IMR-90 (cell line): ENCODE data around the gene DPF3. TPM values are rescaled to one million over a fixed set of nuclear protein-coding genes. Genes with fewer than 3 reads are reported as not detected.

Experiments
- ATAC-seq: fragments of 200-7000 bp; cut with Tn5 transposase; 2 replicates; pipeline ENCODE4 v1.9.1; 2020; ENCODE audit warnings: low read depth, mild to moderate bottlenecking, moderate library complexity
- BruUV-seq: library from RNA; stranded (reverse); fragments of 400-500 nt; replicated peaks from 2 replicates; lab custom pipeline; 2021; lab: Mats Ljungman, UMichigan
- CTCF ChIA-PET: fragments of 300-600 bp; formaldehyde crosslinking; extraction: SDS; loops from one replicate; lab custom pipeline; 2021; ENCODE audit warnings: antibody characterized with exemption; lab: Yijun Ruan, JAX
- POLR2A ChIA-PET: fragments of 300-600 bp; sonication (Branson Sonifier 250); formaldehyde crosslinking; loops from one replicate; lab custom pipeline; 2022; ENCODE audit warnings: antibody characterized with exemption; ENCODE audit not compliant: unreplicated experiment; lab: Charles Lee
- DNase-seq: peaks from one replicate; pipeline ENCODE4 v3.0.0; 2013
- H2AFZ ChIP-seq: replicated peaks from 2 replicates; pipeline ENCODE3; 2013; ENCODE audit warnings: low read length, mild to moderate bottlenecking; ENCODE audit not compliant: poor library complexity
- H2AK5ac ChIP-seq: 2 replicates; pipeline ENCODE4 v1.6.1; 2013; ENCODE audit warnings: low read depth, low read length, inconsistent platforms
- H2AK9ac ChIP-seq: replicated peaks from 2 replicates; pipeline ENCODE3; 2013; ENCODE audit warnings: mild to moderate bottlenecking, low read depth, low read length, moderate library complexity; ENCODE audit not compliant: poor library complexity
- H2BK120ac ChIP-seq: 2 replicates; pipeline ENCODE4 v1.6.1; 2013; ENCODE audit warnings: low read depth, low read length, inconsistent platforms
- H2BK15ac ChIP-seq: 3 replicates; pipeline ENCODE4 v1.6.1; 2013; ENCODE audit warnings: low read depth, low read length, inconsistent platforms
- H2BK20ac ChIP-seq: 2 replicates; pipeline ENCODE4 v1.6.1; 2013; ENCODE audit warnings: low read depth, mild to moderate bottlenecking, inconsistent platforms, low read length, moderate library complexity
- H2BK5ac ChIP-seq: 2 replicates; pipeline ENCODE4 v1.6.1; 2013; ENCODE audit warnings: mild to moderate bottlenecking, low read depth, low read length, inconsistent platforms; ENCODE audit not compliant: poor library complexity, severe bottlenecking
- H3K14ac ChIP-seq: replicated peaks from 2 replicates; pipeline ENCODE4 v1.6.1; 2013; ENCODE audit warnings: low read depth, low read length, inconsistent platforms
- H3K18ac ChIP-seq: 2 replicates; pipeline ENCODE4 v1.6.1; 2013; ENCODE audit warnings: low read depth, low read length, control low read depth
- H3K23ac ChIP-seq: 2 replicates; pipeline ENCODE4 v1.6.1; 2013; ENCODE audit warnings: low read depth, low read length, inconsistent platforms
- H3K27ac ChIP-seq: 2 replicates; pipeline ENCODE4 v1.5.1; 2013; ENCODE audit warnings: mild to moderate bottlenecking, control low read depth, low read length; ENCODE audit not compliant: insufficient read depth
- H3K27me3 ChIP-seq: 2 replicates; pipeline ENCODE4 v1.6.1; 2013; ENCODE audit warnings: low read length; ENCODE audit not compliant: control insufficient read depth, insufficient read depth
- H3K36me3 ChIP-seq: 2 replicates; pipeline ENCODE4 v1.6.1; 2013; ENCODE audit warnings: low read length, mixed read lengths; ENCODE audit not compliant: control insufficient read depth, insufficient read depth
- H3K4ac ChIP-seq: 2 replicates; pipeline ENCODE4 v1.6.1; 2013; ENCODE audit warnings: low read depth, low read length, inconsistent platforms
- H3K4me1 ChIP-seq: 2 replicates; pipeline ENCODE4 v1.6.1; 2013; ENCODE audit warnings: low read length, mixed read lengths; ENCODE audit not compliant: control insufficient read depth, insufficient read depth
- H3K4me2 ChIP-seq: 2 replicates; pipeline ENCODE4 v1.6.1; 2013; ENCODE audit warnings: low read depth, mild to moderate bottlenecking, control low read depth, low read length, moderate library complexity
- H3K4me3 ChIP-seq: 2 replicates; pipeline ENCODE4 v1.5.1; 2013; ENCODE audit warnings: low read depth, mild to moderate bottlenecking, control low read depth, low read length, moderate library complexity; ENCODE audit not compliant: insufficient read depth
- H3K56ac ChIP-seq: 2 replicates; pipeline ENCODE4 v1.6.1; 2013; ENCODE audit warnings: low read length, inconsistent platforms; ENCODE audit not compliant: insufficient read depth; ENCODE audit errors: extremely low read depth
- H3K79me1 ChIP-seq, 2 experiments: 2 replicates each; pipeline ENCODE4 v1.6.1; 2013; ENCODE audit warnings: low read length in 2 of 2, inconsistent platforms in 1 of 2, low read depth in 1 of 2
- H3K9ac ChIP-seq: 2 replicates; pipeline ENCODE4 v1.6.1; 2013; ENCODE audit warnings: low read depth, low read length, control low read depth
- H3K9me1 ChIP-seq: 2 replicates; pipeline ENCODE4 v1.6.1; 2013; ENCODE audit warnings: low read length, inconsistent platforms; ENCODE audit not compliant: insufficient read depth
- H3K9me3 ChIP-seq: 2 replicates; pipeline ENCODE4 v1.6.1; 2013; ENCODE audit warnings: low read length; ENCODE audit not compliant: control insufficient read depth, insufficient read depth
- H4K20me1 ChIP-seq: 2 replicates; pipeline ENCODE4 v1.6.1; 2013; ENCODE audit warnings: low read length, inconsistent platforms; ENCODE audit not compliant: insufficient read depth
- H4K5ac ChIP-seq: 2 replicates; pipeline ENCODE4 v1.6.1; 2013; ENCODE audit warnings: mild to moderate bottlenecking, low read depth, low read length, control low read depth
- H4K8ac ChIP-seq, 2 experiments: 2 replicates each; pipeline ENCODE4 v1.6.1; 2013; ENCODE audit warnings: low read depth in 2 of 2, low read length in 2 of 2, control low read depth in 1 of 2, inconsistent platforms in 1 of 2
- H4K91ac ChIP-seq: 2 replicates; pipeline ENCODE4 v1.6.1; 2013; ENCODE audit warnings: low read depth, low read length, inconsistent platforms; ENCODE audit not compliant: insufficient read depth
- BHLHE40 ChIP-seq: fragments of 150-350 bp; IDR thresholded peaks from 2 replicates; pipeline ENCODE4 v1.6.1; 2016; ENCODE audit warnings: mild to moderate bottlenecking, low read depth, low read length
- CEBPB ChIP-seq: IDR thresholded peaks from 2 replicates; pipeline ENCODE4 v1.6.1; 2012; ENCODE audit warnings: low read depth, low read length, improper control_type of control experiment
- CHD1 ChIP-seq: IDR thresholded peaks from 2 replicates; pipeline ENCODE4 v1.6.1; 2012; ENCODE audit warnings: low read depth, low read length, improper control_type of control experiment
- FOS ChIP-seq: fragments of 150-350 bp; IDR thresholded peaks from 2 replicates; pipeline ENCODE4 v1.6.1; 2016; ENCODE audit warnings: low read depth, low read length
- MAFK ChIP-seq: IDR thresholded peaks from 2 replicates; pipeline ENCODE4 v1.6.1; 2012; ENCODE audit warnings: low read depth, low read length, improper control_type of control experiment
- MAZ ChIP-seq: IDR thresholded peaks from 2 replicates; pipeline ENCODE4 v1.6.1; 2012; ENCODE audit warnings: low read depth, mild to moderate bottlenecking, low read length, improper control_type of control experiment, moderate library complexity, borderline replicate concordance
- MXI1 ChIP-seq: IDR thresholded peaks from 2 replicates; pipeline ENCODE4 v1.6.1; 2012; ENCODE audit warnings: low read depth, mild to moderate bottlenecking, low read length, moderate library complexity, borderline replicate concordance
- NFE2L2 ChIP-seq: fragments of 150-350 bp; IDR thresholded peaks from 2 replicates; pipeline ENCODE4 v1.6.1; 2016; ENCODE audit warnings: low read depth, mild to moderate bottlenecking, low read length
- POLR2A ChIP-seq: IDR thresholded peaks from 2 replicates; pipeline ENCODE4 v1.6.1; 2012; ENCODE audit warnings: mild to moderate bottlenecking, low read depth, low read length
- RAD21 ChIP-seq: IDR thresholded peaks from 2 replicates; pipeline ENCODE4 v1.6.1; 2012; ENCODE audit warnings: low read length, improper control_type of control experiment
- RCOR1 ChIP-seq: IDR thresholded peaks from 2 replicates; pipeline ENCODE4 v1.6.1; 2012; ENCODE audit warnings: mild to moderate bottlenecking, low read length, improper control_type of control experiment; ENCODE audit not compliant: insufficient replicate concordance
- RFX5 ChIP-seq: IDR thresholded peaks from 2 replicates; pipeline ENCODE4 v1.8.0; 2012; ENCODE audit warnings: low read depth, mild to moderate bottlenecking, low read length, moderate library complexity
- SMC3 ChIP-seq: fragments of 150-350 bp; IDR thresholded peaks from 2 replicates; pipeline ENCODE4 v1.6.1; 2016; ENCODE audit warnings: low read depth, mild to moderate bottlenecking, antibody characterized with exemption, low read length, moderate library complexity
- WGBS, 2 experiments: methylation state at CpG; one replicate each; pipeline versions ENCODE4 v1.1.5 to v1.1.7; 2013; ENCODE audit warnings: missing lambda C conversion rate in 2 of 2; ENCODE audit not compliant: insufficient read length in 1 of 2; ENCODE audit errors: extremely low coverage in 2 of 2; 5-methylcytosine and 5-hydroxymethylcytosine counted together
- dilution Hi-C: fragments of 300-500 bp; cut with HindIII; formaldehyde crosslinking; loops from one replicate; pipeline ENCODE4 v1.14.3; 2018; ENCODE audit warnings: low sequenced_read_pairs; ENCODE audit not compliant: unreplicated experiment
- in situ Hi-C: fragments of 300-500 bp; cut with MboI; formaldehyde crosslinking; loops from 3 replicates; pipeline ENCODE4 v1.14.3; 2019; ENCODE audit warnings: low sequenced_read_pairs, inconsistent platforms, mixed read lengths
- intact Hi-C: fragments of 100-400 bp; cut with micrococcal nuclease; formaldehyde crosslinking; loops from 2 replicates; pipeline ENCODE4 v1.10.0; 2022
- polyA plus RNA-seq, 3 experiments: library from polyadenylated mRNA; depleted of rRNA; stranded (reverse); fragments of >200 nt; gene quantifications; 2 replicates each; pipeline ENCODE4 v1.2.3, GENCODE V29; 2012; ENCODE audit warnings: low replicate concordance in 1 of 3
- total RNA-seq: library from RNA; depleted of rRNA; stranded (reverse); fragments of >200 nt; gene quantifications from 2 replicates; pipeline ENCODE4 v1.2.3, GENCODE V29; 2012
- TF ChIP-seq, protein P1 (sequence below): fragments of 150-350 bp; IDR thresholded peaks from 2 replicates; pipeline ENCODE4 v1.6.1; 2017; ENCODE audit warnings: mild to moderate bottlenecking, antibody characterized with exemption, low read length, low read depth
- TF ChIP-seq, protein P2 (sequence below): fragments of 150-350 bp; IDR thresholded peaks from 2 replicates; pipeline ENCODE4 v1.6.1; 2016; ENCODE audit warnings: low read depth, mild to moderate bottlenecking, low read length, moderate library complexity, borderline replicate concordance
- TF ChIP-seq, protein P3 (sequence below): conservative IDR thresholded peaks from 2 replicates; pipeline ENCODE4 v1.5.1; 2012; ENCODE audit warnings: mild to moderate bottlenecking, low read depth, low read length, improper control_type of control experiment

Gene DPF3
- total and polyA plus RNA-seq, 2 of the 4 experiments (the other 2 are of a cell fraction), result 30.5 to 32.8 TPM

DNA sequence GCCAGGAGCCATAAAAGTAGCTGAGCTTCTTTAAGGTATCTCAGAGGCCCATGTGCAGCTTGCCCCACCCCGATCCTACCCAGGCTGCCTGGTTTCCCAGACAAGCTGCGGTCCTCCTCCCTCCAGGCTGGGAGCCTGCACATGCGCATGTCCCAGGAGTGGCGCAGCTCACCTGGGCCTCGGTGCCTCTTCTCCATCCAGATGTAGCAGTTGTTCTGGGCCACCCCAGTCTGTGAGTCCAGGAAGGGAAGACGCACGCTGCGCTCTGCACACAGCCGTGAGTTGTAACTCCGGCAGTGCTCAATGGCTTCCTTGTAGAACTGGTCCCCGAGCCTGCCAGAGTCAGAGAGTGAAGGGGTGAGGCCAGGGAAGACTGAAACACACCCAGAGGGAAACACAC lies 122.3 kb downstream of the DPF3 start:
- no TSS peak for BruUV-seq
- CTCF ChIA-PET, result no interaction called here
- Histone ChIP-seq H4K91ac (no peak overlapping the region), H3K9ac (no peak overlapping the region), H2BK120ac (no peak overlapping the region), H3K4me2 (no peak overlapping the region), H3K36me3 (0 out of 2 replicates have a peak, but pooled peaks cover 1% of the 10 kb centered on the region), H4K5ac (no peak overlapping the region), H3K9me1 (0 out of 2 replicates have a peak, but pooled peaks cover 7% of the 10 kb centered on the region), H3K14ac (no peak overlapping the region), H2AK5ac (no peak overlapping the region), H2AK9ac (no peak overlapping the region), H4K20me1 (0 out of 2 replicates have a peak, but pooled peaks cover 7% of the 10 kb centered on the region), H3K27ac (no peak overlapping the region), H3K23ac (no peak overlapping the region), H2BK20ac (no peak overlapping the region), H3K4me3 (no peak overlapping the region), H4K8ac (no peak overlapping the region), H2AFZ (no peak overlapping the region), H3K27me3 (no peaks in the 10 kb centered on the region), H3K4ac (no peak overlapping the region), H3K79me1 (peaks cover 23 to 46% of the 10 kb centered on the region in 2 experiments), H3K9me3 (no peaks in the 10 kb centered on the region), H2BK5ac (no peak overlapping the region), H3K56ac (no peak overlapping the region), H3K4me1 (peaks cover 3% of the 10 kb centered on the region), H3K18ac (no peak overlapping the region), H2BK15ac (no peak overlapping the region)
- ATAC-seq, result no peak
- in situ Hi-C loops (no loop called here), intact Hi-C loops (no loop called here), dilution Hi-C loops (no loop called here)
- DNase-seq, result no peak
- POLR2A ChIA-PET, result no interaction called here
- 96% methylated on average over 5 of the region's 11 CpGs; no CpG with 5 or more reads in 1 of the 2 experiments for WGBS, 2 experiments
- TF ChIP-seq NFE2L2 (no peak), MXI1 (no peak), SMC3 (no peak), BHLHE40 (no peak), POLR2A (no peak), MAFK (no peak), FOS (no peak), RAD21 (no peak), RCOR1 (no peak), MAZ (no peak), CHD1 (no peak), RFX5 (no peak), CEBPB (no peak)
- TF ChIP-seq, protein P1, sequence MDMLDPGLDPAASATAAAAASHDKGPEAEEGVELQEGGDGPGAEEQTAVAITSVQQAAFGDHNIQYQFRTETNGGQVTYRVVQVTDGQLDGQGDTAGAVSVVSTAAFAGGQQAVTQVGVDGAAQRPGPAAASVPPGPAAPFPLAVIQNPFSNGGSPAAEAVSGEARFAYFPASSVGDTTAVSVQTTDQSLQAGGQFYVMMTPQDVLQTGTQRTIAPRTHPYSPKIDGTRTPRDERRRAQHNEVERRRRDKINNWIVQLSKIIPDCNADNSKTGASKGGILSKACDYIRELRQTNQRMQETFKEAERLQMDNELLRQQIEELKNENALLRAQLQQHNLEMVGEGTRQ, result no peak
- TF ChIP-seq, protein P2, sequence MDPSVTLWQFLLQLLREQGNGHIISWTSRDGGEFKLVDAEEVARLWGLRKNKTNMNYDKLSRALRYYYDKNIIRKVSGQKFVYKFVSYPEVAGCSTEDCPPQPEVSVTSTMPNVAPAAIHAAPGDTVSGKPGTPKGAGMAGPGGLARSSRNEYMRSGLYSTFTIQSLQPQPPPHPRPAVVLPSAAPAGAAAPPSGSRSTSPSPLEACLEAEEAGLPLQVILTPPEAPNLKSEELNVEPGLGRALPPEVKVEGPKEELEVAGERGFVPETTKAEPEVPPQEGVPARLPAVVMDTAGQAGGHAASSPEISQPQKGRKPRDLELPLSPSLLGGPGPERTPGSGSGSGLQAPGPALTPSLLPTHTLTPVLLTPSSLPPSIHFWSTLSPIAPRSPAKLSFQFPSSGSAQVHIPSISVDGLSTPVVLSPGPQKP, result no peak
- TF ChIP-seq, protein P3, sequence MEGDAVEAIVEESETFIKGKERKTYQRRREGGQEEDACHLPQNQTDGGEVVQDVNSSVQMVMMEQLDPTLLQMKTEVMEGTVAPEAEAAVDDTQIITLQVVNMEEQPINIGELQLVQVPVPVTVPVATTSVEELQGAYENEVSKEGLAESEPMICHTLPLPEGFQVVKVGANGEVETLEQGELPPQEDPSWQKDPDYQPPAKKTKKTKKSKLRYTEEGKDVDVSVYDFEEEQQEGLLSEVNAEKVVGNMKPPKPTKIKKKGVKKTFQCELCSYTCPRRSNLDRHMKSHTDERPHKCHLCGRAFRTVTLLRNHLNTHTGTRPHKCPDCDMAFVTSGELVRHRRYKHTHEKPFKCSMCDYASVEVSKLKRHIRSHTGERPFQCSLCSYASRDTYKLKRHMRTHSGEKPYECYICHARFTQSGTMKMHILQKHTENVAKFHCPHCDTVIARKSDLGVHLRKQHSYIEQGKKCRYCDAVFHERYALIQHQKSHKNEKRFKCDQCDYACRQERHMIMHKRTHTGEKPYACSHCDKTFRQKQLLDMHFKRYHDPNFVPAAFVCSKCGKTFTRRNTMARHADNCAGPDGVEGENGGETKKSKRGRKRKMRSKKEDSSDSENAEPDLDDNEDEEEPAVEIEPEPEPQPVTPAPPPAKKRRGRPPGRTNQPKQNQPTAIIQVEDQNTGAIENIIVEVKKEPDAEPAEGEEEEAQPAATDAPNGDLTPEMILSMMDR, result no peak
